ENCODE results near the gene SLC1A2. TPM values are rescaled to one million over a fixed set of nuclear protein-coding genes. Genes with fewer than 3 reads are reported as not detected.

SLC1A2 gene
- 4.2 and 4.9 TPM in 2 replicates for total RNA-seq (ENCODE audit: low replicate concordance)

- Mint-ChIP-seq H3K4me1 (peaks cover 23% of the 10 kb centered on the region), H3K27ac (peak within 1 kb of the TSS; percentile 52), H3K9me3 (no peaks in the 10 kb centered on the region), H3K36me3 (no peaks in the 10 kb centered on the region), H3K4me3 (peak within 1 kb of the TSS; percentile 93), H3K27me3 (ENCODE audit: insufficient read depth, low read depth) (peaks cover 42% of the 10 kb centered on the region)
- DNase-seq (ENCODE audit: low spot score) = peak; percentile 82
- H3F3A ChIP-seq (ENCODE audit: low read depth) = peaks cover 30% of the 10 kb centered on the region
- H4K20me1 ChIP-seq (ENCODE audit: low read depth) = peaks cover 56% of the 10 kb centered on the region
- peaks cover 21% of the 10 kb centered on the region for H3K4me1 ChIP-seq
- H3K9me3 ChIP-seq (ENCODE audit: low read depth) = no peaks in the 10 kb centered on the region
- H2AFZ ChIP-seq (replicated peaks) = peak within 1 kb of the TSS; percentile 88
- H3K27ac ChIP-seq = no peak within 1 kb of the TSS
- peaks cover 100% of the 10 kb centered on the region for H3K27me3 ChIP-seq
- H3K9ac ChIP-seq = no peak within 1 kb of the TSS
- H3K79me2 ChIP-seq (ENCODE audit: low read depth) = no peaks in the 10 kb centered on the region
- TF ChIP-seq EZH2phosphoT487 (IDR thresholded peaks at IDR 0.05) (peak; percentile 7), EZH2 (IDR thresholded peaks at IDR 0.05) (peak; percentile 70), CTCF (IDR thresholded peaks at IDR 0.05) (peak; percentile 33)
- H3K36me3 ChIP-seq = no peaks in the 10 kb centered on the region
- peak within 1 kb of the TSS; percentile 75 for H3K4me3 ChIP-seq
- peak within 1 kb of the TSS; percentile 99 for H3K4me2 ChIP-seq
Observed at GRCh38 chr11:35419184-35419829, at the start of gene SLC1A2. TSS of gene SLC1A2 (minus strand) at chr11:35419558. CDS start at chr11:35418966, 592 bp downstream.

GRCh38 chr11:35466058-35466457 is 46.7 kb upstream of the SLC1A2 start:
- H3K4me3 Mint-ChIP-seq = no peak overlapping the region
- no peak for DNase-seq (ENCODE audit: low spot score)
- H3K4me1 ChIP-seq = no peaks in the 10 kb centered on the region
- H4K20me1 ChIP-seq (ENCODE audit: low read depth) = peaks cover 5% of the 10 kb centered on the region
- no peaks in the 10 kb centered on the region for H3K79me2 ChIP-seq (ENCODE audit: low read depth)
- H3K9me3 ChIP-seq (ENCODE audit: low read depth) = no peaks in the 10 kb centered on the region
- no peak overlapping the region for H3K9ac ChIP-seq
- peaks cover 5% of the 10 kb centered on the region for H3K4me1 Mint-ChIP-seq
- no peak overlapping the region for H3K27ac Mint-ChIP-seq
- H3F3A ChIP-seq (ENCODE audit: low read depth) = no peaks in the 10 kb centered on the region
- H3K27ac ChIP-seq = no peak overlapping the region
- H3K9me3 Mint-ChIP-seq = no peaks in the 10 kb centered on the region
- peaks cover 2% of the 10 kb centered on the region for H3K27me3 Mint-ChIP-seq (ENCODE audit: insufficient read depth, low read depth)
- H3K36me3 Mint-ChIP-seq = no peaks in the 10 kb centered on the region
- H3K27me3 ChIP-seq = no peaks in the 10 kb centered on the region
- no peak overlapping the region for H3K4me2 ChIP-seq
- H3K4me3 ChIP-seq = no peak overlapping the region
- peaks cover 45% of the 10 kb centered on the region for H3K36me3 ChIP-seq
- no peak overlapping the region for H2AFZ ChIP-seq (replicated peaks)
- no peak for TF ChIP-seq CTCF (IDR thresholded peaks at IDR 0.05)
- TF ChIP-seq EZH2 (IDR thresholded peaks at IDR 0.05) = no peak
- no peak for TF ChIP-seq EZH2phosphoT487 (IDR thresholded peaks at IDR 0.05)

GRCh38 chr11:35464308-35464707 is 45.0 kb upstream of the SLC1A2 start:
- no peaks in the 10 kb centered on the region for H4K20me1 ChIP-seq (ENCODE audit: low read depth)

More at GRCh38 chr11:35464308-35464707, 45.0 kb upstream of the SLC1A2 start:
- Mint-ChIP-seq H3K9me3 (no peaks in the 10 kb centered on the region), H3K36me3 (no peaks in the 10 kb centered on the region), H3K27ac (no peak overlapping the region), H3K4me1 (peaks cover 5% of the 10 kb centered on the region), H3K4me3 (no peak overlapping the region), H3K27me3 (ENCODE audit: insufficient read depth, low read depth) (peaks cover 2% of the 10 kb centered on the region)
- Histone ChIP-seq H3F3A (ENCODE audit: low read depth) (no peaks in the 10 kb centered on the region), H3K36me3 (peaks cover 37% of the 10 kb centered on the region), H3K79me2 (ENCODE audit: low read depth) (no peaks in the 10 kb centered on the region), H3K4me2 (no peak overlapping the region), H3K9ac (no peak overlapping the region), H3K4me1 (no peaks in the 10 kb centered on the region), H3K27ac (no peak overlapping the region), H3K4me3 (no peak overlapping the region), H3K9me3 (ENCODE audit: low read depth) (no peaks in the 10 kb centered on the region), H2AFZ (replicated peaks) (no peak overlapping the region), H3K27me3 (no peaks in the 10 kb centered on the region)
- TF ChIP-seq EZH2 (IDR thresholded peaks at IDR 0.05) = no peak
- TF ChIP-seq CTCF (IDR thresholded peaks at IDR 0.05) = peak; percentile 39
- no peak for TF ChIP-seq EZH2phosphoT487 (IDR thresholded peaks at IDR 0.05)
- peak; percentile 16 for DNase-seq (ENCODE audit: low spot score)

Data from neural progenitor cell (in vitro differentiated cells).